Measurements from ENCODE around the gene ZBTB16.

ZBTB16 gene

DNA sequence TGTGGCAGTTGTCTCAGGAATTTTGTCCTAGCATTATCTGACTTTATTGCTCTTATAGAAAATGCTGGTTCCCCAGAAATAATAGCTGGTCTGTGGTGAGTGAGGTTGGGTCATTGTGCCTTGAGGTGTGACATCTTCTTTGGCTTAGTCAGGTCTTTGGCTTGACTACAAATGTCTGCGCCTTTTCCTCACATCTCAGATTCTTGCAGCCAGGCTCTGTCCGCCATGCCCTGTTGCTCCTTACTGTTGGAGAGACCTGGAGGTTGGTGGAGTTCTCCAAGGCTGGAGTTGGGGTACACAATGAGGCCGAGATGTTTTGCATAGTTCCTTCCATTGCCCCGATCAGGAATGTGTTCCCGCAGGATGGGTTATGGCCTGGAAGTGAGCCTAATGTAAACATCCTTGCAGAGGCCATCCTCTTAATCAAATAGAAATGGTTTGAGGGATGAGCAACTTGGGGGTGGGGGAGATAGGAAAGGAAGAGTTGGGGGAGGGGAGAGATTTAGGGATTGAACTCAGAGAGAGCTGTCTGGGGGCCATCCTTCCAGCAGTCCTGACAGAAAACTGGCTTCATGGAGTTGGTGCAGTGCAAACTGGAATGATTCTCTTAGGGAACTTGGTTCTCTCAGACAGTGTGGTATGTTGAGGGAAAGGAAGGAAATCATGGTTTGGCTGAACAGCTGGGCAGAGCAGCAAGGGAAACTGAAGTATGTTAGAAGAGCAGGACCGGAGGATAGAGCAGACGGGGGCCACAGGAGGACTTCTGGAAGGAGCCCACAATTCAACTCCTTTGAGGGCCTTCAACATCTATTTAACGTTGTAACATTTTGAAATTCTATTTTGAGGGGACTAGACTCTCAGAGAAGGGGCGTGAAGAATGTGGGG is 49.9 kb downstream of the ZBTB16 start:
- no peak for DNase-seq

DNA sequence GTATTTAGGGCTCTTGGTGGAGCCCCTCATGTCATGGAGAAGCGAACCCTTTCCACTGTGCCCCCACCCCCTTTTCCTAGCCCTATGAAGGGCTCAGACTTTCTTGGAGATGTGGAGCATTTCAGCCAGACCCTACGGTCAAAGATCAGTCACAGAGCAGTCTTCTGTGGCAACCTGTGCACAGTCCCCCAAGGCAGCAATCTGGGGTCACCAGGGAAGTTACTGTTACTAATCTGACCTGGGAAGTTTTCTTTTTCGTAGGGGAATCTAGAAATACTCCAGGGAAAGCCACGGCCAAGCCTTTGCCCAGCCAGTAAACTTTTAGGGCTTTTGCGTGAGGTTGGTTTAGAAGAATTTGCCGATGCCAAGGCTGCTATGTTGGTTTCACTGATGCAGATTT is 50.6 kb downstream of the ZBTB16 start:
- no peak for DNase-seq

DNA sequence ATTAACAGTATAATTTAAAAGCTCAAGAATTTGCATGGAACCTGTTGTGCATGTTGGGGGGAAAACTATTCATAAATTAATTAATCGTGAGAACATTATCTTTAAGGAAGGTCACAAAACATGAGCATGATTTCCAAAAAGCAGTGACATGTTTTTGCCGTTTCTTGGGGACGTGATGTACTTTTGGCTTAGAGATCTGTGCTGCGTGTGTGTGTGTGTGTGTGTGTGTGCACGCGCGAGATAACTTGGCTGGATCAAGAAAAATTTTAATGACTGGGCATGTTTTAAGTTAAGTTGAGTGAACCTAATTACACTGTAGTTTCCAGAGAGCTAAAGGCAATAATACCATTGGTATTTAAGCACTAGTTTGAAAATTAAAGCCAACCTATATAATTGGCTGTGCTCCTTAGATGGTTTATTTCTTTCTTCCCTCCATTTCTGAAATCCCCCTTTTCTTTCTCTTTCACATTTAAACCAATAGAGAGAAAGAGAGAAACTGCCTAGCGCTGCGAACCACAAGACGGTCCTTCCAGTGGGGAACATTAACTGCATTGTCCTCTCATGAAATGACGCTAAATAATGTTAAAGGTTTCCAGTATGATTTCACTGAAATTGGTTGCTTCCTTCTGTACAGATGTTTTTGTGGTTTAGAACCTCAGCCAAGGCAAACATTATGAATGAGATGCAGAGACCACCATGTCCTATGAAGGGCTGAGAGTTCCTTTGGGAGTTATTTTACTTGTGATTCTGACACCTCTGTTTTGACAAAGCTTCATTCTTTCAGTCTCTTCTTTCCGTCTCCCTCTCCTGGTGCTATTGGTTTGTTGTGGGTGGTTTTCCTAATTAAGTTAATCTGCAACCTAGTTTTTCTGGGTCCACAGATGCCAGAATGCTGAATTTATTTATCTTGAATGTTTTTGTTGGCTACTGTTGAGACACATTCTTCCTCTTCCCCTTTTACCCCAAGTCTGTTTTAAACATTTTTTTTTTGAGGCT is 51.7 kb downstream of the ZBTB16 start:
- DNase-seq = no peak

DNA sequence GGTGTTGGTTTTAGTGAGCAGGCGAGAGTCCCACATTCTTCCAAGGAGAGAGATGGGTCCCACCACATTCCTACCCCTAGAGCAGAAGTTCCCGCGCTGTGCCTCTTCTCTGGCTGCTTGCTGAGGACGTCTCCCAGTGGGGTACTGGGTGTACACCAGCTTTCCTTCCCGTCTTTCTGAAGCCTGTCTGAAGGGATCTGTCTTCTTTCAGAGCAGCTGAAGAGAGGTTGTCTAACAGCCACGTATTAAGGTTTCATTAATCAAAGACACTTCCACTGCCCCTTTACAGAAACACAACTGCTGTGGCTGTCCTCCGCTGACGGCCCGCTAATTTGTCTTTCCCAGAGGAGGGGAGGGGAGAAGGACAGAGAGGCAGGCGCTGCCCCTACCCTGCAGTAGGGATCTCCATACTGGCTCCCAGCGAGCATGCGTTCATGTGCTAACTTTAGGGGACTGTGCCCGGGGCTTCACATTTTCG is 56.0 kb downstream of the ZBTB16 start:
- no peak for DNase-seq

DNA sequence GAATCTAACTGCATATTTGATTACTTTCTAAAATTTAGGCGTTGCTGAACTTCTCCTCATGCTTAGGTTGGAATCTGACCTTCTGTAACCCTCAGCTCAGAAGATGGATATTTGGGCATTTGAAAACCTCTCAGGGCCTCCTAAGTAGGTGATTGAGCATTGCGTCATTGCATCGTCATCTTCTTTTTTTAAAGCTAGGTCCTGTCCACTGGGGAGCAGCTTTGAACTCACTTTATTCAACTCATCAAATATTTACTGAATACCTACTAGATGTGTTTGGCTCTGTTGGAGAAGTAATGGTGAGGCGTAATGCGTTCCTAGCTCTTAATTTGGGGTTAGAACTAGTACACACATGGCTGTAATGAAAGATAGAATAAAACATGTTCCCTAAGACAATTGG is 56.8 kb downstream of the ZBTB16 start:
- DNase-seq = no peak

DNA sequence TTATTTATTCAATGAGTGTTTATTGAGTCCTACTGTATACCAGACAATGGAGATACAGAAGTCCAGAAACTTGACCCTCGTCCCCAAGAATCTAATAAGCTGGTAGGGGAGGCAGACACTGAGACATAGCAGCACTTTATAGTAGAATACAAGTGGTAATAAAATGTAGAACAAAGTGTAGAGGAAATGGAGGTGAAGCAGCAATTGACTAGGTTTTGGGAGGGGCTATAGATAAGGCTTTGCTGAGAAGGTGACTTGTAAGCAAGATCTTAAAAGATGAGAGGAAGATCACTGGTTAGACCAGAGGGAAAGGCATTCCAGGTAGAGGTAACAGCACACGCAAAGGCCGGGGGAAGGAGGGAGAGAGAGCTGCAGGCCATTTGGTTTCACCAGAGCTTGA is 57.3 kb downstream of the ZBTB16 start:
- no peak for DNase-seq

DNA sequence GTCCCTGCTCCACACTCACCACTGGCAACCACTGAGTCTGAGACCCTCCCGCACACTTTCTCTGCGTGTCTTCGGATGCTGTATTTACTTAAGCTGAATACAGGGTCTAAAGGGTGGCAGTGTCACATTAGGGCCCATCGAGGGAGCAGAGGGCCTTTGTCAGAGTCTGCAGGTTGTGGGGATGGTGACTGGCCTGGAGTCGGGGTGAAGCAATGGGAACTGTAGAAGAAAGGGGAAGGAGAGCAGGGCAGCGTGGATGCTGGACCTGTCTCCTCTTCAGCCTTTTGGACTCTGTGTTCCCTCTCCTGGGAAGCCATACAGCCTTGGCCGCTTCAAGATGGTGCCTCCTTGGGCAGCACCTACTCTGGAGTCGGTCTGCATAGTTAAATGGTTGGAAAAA is 61.1 kb downstream of the ZBTB16 start:
- no peak for DNase-seq

DNA sequence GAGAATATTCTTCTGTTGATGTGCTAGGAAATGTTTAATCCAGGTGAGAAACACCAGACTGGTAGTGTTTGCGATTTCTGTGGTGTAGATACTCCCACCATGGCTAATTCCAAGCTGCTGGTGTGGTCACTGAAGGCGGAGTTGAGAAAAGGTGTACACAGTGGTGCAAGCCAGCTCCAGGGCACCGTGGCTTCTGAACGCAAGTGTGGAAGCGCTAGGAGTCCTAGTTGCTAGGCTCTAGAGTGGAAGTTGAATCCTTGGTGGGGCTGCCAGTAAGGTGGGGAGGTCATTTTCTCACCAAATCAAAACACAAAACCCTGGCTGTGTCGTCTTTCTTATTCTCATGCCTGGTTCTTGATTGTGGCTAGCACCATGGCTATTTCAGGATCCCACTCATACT is 61.6 kb downstream of the ZBTB16 start:
- DNase-seq = no peak

DNA sequence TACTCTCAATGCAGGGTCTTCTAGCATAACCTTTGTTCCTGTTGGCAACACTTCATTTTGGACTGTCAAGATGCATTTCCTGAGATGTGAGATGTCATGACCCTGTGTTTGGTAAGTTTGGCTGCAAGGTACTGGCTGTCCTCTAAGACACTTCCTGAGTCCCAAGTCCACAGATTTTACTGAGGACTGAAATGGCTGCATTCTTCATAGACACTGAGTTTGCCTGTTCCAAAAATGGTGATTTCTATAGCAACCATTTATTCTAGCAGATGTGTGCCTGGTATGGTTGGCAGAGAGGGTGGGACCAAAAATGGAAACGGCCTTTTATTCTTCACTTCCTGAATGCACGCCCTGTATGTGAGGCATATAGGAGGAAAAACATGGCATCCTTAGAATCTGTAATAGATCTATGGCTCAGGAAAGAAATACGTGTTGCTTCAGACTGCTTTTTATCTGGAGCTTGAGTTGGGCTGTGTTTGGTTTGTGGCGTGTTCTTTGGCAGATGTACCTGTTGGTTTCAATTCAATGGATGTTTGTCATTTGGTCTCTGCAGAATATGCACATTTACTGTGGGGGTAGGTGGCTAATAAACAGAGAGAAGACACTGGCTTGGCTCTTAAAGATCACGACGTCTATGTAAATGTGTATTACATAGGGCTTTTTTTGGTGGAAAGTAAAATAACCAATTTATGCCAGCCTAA is 62.4 kb downstream of the ZBTB16 start:
- DNase-seq = no peak

DNA sequence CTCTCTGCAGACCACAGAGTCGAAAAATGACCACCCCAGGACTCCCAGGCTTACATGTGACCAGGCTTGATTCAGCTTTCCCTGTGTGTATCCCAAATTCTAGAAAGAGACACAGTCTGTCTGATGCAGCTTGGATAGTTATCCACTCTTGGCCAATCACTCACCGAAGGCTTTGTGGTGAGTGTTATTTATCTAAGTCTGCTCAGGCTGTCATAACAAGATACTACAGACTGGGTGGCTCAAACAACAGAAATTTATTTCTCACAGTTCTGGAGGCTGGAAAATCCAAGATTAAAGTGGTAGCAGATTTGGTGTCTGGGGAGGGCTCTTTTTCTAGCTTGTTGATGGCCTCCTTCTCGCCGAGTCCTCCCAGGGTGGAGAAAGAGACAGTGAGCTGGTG is 63.2 kb downstream of the ZBTB16 start:
- DNase-seq = no peak

DNA sequence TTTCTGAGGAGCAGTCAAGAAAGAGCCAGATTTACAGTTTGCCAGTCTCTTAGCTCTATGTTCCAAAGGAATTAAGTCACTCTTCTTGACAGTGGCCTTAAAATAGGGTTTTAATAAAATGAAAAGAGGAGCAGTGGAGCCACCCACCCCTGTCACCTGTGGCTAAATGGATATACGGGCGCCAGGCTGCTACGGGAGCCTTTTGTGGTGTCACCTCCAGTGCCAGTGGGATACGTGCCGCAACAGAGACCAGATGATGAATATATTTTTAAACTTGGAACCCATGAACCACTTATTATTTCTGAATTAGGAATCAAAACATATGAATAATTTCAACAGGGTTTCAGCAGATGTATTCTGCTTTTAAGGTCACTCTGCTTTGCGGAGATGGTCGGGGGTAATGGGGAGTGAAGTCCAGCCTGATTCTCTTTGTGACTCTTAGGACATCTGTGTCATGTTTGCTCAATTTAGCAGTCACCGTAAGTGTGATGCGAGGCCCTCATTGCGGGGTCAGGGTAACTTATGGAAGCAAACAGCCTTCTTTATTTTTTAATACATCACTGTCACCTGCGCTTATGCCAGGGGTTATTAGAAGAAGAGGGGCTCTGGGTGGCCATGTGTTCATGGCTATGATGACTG is 64.3 kb downstream of the ZBTB16 start:
- no peak for DNase-seq

DNA sequence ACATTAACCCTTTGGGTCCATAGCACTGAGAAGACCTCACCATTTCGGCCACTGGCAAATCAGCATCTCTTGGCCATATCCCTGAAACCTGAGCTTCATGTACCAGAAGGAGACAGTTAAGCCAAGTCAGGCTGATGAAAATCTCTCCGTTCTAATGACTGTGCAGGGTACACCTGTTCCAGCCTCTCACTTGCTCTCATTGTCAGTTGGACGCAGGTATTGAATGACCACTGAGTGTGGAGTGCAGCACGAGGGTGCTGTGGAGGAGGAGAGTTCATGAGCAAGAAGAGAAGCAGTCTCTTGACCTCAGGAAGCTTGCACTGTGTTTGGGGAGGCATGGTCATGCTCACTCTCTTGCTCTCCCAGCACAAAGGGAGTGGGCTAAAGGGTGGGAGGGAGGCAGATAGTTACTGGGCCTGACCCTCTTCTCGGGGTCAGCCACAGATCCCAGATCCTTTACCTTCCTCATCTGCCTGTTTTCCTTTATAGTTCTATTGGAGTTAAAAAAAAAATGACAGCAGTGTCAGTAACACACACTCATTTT is 65.2 kb downstream of the ZBTB16 start:
- no peak for DNase-seq

DNA sequence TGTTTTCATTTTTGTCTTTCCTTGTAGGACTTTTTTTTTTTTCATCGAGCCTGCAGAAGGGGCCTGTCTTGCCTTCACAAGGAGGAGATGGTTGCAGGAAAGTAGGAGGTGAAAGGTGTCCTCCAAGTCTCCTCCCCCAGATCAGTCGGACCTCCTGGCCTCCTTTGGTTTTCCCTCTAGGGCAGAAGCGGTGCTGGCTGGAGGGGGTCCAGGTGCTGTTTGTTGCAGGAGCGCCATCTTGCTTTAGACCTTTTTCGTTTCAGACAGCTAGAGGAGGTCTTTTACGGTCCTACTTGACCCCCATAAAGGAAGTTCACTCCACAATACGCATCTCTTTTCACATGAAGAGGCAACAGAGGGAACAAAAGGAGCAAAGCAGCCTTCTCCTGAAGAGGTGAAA is 66.0 kb downstream of the ZBTB16 start:
- no peak for DNase-seq

DNA sequence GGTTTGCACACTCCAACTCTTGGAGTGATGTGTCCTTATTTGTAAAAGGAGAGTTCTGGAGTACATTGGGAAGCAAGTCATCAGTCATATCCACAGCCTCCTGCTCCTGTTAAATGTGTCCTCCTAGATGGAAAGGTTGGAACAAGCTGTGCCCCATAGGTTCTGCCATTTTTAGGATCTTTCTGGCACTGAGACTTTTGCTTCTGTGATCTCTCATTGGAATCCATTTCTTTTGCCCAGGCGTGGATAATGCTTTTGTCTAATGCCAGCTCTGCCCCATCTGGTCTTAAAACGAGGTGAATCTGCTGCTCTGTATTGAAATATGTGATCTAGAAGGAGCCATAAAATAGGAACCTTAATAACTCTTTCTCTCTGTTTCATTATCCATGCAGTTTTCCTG is 66.4 kb downstream of the ZBTB16 start:
- DNase-seq = no peak

DNA sequence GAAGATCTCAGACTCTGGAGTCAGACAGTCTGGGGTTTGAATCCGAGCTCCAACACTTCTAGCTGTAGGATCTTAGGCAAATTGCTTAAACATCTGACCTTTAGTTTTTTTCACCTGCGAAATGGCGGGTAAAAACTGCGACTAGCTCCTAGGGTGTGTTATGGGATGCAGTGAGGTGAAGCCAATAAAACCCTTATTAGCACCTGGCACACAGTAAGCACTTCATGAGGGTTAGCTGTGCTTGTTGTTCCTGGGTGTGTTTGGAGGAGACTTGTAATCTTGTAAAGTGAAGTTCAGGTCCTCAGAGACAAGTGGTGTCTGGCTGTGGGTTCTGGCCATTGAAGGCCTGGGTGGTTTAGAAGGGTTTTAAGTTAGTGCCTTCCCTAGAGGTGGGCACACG is 68.9 kb downstream of the ZBTB16 start:
- DNase-seq = no peak

DNA sequence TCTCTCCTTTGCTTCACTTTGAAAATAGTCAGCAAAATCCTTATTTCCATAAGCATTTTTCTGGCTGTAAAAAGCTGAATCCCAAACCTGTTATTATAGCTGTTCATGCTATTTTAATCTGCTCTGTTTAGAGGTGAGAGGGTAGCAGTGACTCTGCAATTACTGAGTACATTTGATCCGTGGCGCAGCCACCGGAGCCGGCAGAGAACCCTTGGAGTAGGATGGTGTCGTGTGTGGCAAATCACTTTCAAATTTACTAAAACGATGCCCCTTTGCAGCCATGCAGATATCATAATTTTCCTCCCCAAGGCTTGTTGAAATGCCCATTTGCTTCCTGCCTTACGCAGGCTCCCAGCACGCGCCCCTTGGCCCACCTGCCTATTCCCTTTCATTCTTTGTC is 69.6 kb downstream of the ZBTB16 start:
- no peak for DNase-seq

DNA sequence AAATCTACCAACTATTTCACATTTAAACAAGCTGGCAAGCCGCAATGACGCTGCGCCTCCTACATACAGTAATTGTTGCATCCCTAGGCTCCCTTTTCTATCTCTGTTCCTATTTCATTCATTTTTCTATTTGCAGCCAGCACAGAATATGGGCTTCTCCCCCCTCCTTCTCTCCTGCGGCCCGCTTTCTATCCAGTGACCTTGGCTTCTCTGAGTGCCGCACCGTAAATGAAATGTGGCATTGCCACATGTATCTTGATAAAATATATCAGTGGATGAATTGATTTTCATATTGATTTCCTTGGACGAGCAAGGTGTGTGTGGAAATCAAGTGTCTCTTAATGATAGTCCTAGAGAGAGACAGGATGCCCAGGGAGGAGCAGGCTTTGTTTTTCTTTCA is 70.2 kb downstream of the ZBTB16 start:
- DNase-seq = no peak

DNA sequence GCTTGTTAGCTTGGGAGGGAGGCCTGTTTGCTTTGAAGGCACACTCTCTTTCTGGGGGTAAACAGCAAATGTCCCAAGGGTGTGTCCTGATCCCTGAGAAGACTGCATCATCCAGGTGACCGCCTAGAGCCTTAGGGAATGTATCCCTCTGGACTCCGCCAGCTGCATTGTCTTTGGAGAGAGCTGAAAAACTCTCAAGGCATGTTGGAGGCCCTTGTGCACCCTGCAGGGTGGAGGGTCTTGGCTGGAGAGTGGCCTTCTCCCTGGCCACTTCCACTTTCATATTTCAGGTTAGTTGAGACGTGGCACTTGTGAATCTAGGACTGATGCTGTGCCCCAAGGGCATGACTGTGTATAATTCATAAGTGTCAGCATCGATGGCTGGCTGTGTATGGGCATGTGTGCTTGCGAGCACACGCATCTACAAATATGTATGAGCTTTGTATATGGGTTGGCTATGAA is 70.6 kb downstream of the ZBTB16 start:
- DNase-seq = no peak

DNA sequence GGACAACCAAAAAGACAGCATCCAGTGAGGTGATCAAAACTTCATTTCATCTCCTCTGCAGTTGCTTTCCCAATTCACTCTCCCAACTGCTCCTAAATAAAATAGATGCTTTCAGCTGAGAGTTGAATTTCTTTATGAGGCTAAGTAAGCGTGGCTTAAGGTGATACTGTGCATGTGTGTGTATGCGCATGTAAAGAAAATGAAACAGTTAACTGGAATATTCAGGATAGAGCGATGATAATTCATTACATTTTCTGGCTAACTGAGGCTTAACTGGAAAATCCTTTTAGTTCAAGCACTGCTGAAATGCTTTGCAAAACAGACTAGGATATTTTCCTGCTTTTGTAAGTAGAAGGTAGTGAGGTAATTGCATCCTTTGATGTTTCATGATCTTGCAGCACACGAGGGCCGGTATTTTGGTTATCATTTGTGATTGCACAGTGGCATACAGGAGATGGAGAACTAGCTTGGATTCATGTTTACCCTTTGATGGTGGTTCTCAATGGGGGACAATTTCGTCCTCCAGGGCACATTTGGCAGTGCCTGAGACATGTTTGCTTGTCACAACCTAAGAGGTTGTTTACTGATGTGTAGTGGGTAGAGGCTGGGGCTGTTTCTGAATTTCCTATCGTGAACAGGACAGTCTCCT is 71.2 kb downstream of the ZBTB16 start:
- DNase-seq = no peak

DNA sequence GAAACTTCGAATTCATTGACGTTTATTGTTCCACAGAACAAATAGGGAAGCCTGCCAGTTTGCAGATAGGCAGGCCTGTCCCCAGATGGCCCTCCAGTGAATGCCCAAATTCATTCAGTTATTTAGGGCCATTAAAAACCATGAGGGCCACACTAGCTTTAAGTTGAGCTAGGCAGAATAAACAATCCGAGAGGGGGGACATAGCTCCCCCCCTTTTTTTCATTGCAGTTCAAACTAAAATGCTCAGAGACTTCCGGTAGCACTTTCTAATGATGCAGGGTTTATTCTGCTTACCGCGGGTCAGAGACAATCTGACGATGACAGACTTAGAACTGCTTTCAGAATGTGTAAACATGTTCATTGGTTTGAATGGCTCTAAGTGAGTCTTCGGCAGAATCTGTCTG is 72.0 kb downstream of the ZBTB16 start:
- no peak for DNase-seq

DNA sequence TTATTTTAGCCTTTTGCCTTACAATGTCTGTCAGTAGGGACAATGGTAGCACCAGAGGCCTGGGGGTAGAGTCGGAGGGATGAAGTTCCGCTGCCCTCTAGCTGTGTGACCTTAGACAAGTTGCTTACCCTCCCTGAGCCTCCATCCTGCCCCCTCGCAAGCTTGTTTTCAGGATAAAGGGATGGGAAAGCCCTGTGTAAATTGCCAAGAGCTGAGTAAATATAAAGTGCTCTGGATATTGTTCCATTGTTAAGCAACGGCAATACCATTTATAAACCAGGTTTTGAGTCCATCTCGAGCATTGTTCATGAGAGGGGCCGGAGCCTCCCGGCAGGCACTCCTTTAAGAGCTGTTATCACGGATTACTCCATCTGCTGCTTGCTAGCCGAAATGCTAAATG is 72.9 kb downstream of the ZBTB16 start:
- DNase-seq = no peak

DNA sequence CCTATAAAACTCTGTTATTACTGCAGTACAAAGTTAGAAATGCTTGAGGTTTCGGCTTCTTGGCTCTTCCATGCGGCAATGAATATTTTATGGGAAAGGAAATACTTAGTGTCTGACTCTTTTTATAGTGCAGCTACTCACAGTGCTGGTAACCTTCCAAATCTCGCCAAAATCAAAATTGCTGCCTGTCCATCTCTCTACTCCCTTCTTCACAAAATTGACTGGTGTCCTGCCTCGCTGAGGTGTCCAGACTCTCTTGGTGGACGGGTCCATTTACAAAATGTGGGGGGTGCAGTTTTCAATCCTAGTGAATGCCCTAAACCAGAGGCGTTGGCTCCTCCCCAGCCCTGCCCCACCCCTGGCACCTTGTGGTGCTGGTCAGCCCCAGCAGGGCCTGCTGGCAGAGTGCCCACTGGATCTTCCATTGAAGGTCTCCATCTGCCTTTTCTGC is 73.5 kb downstream of the ZBTB16 start:
- no peak for DNase-seq

Data from stimulated activated CD4-positive, alpha-beta T cell treated with anti-CD3 and anti-CD28 coated beads, Interleukin-12 subunit alpha, Interleukin-12 subunit beta, amount 100 ng/mL, for 4 hours (primary cell).